Smooth muscle cell (in vitro differentiated cells): ENCODE results near the gene IL22RA1. TPM values are rescaled to one million over a fixed set of nuclear protein-coding genes. Genes with fewer than 3 reads are reported as not detected.

ENCODE experiments used
- DNase-seq: peaks from one replicate; lab custom pipeline; 2025; ENCODE audit not compliant: unreplicated experiment; lab: John Stamatoyannopoulos, UW
- H2AFZ ChIP-seq: fragments of 200-600 bp; sonication (generic); 2 replicates; pipeline ENCODE4 v1.6.0; 2016; ENCODE audit warnings: antibody characterized with exemption, low read depth, mild to moderate bottlenecking
- H3F3A ChIP-seq: fragments of 200-600 bp; sonication (generic); 2 replicates; pipeline ENCODE4 v1.6.0; 2017; ENCODE audit warnings: antibody characterized with exemption, low read depth
- H3K27ac ChIP-seq: fragments of 200-600 bp; sonication (generic); 2 replicates; pipeline ENCODE4 v1.5.1; 2016; ENCODE audit warnings: low read depth, mild to moderate bottlenecking
- H3K27me3 ChIP-seq: fragments of 200-600 bp; sonication (generic); 2 replicates; pipeline ENCODE4 v1.6.1; 2016; ENCODE audit warnings: low read depth, mild to moderate bottlenecking
- H3K36me3 ChIP-seq: fragments of 200-600 bp; sonication (generic); 2 replicates; pipeline ENCODE4 v1.5.1; 2016; ENCODE audit warnings: low read depth
- H3K4me1 ChIP-seq: fragments of 200-600 bp; sonication (generic); 2 replicates; pipeline ENCODE4 v1.5.1; 2016; ENCODE audit warnings: low read depth
- H3K4me2 ChIP-seq: fragments of 200-600 bp; sonication (generic); 2 replicates; pipeline ENCODE4 v1.6.0; 2016; ENCODE audit warnings: mild to moderate bottlenecking
- H3K4me3 ChIP-seq: fragments of 200-600 bp; sonication (generic); 2 replicates; pipeline ENCODE4 v1.5.1; 2016; ENCODE audit warnings: mild to moderate bottlenecking
- H3K79me2 ChIP-seq: fragments of 200-600 bp; sonication (generic); 2 replicates; pipeline ENCODE4 v1.6.0; 2016; ENCODE audit warnings: low read depth, mild to moderate bottlenecking
- H3K9ac ChIP-seq: fragments of 200-600 bp; sonication (generic); 2 replicates; pipeline ENCODE4 v1.6.0; 2016; ENCODE audit warnings: low read depth
- H3K9me3 ChIP-seq: fragments of 200-600 bp; sonication (generic); replicated peaks from 2 replicates; pipeline ENCODE4 v1.5.1; 2016; ENCODE audit warnings: low read depth
- H4K20me1 ChIP-seq: fragments of 200-600 bp; sonication (generic); 2 replicates; pipeline ENCODE4 v1.6.0; 2016; ENCODE audit warnings: low read depth
- CTCF ChIP-seq: fragments of 200-600 bp; sonication (generic); IDR thresholded peaks from 2 replicates; pipeline ENCODE4 v1.5.1; 2017; ENCODE audit warnings: borderline replicate concordance, mild to moderate bottlenecking, antibody characterized with exemption; ENCODE audit not compliant: insufficient read depth, poor library complexity, severe bottlenecking
- WGBS: methylation state at CpG from one replicate; pipeline ENCODE4 v1.1.7; 2016; ENCODE audit warnings: low lambda C conversion rate; 5-methylcytosine and 5-hydroxymethylcytosine counted together
- polyA plus RNA-seq: library from polyadenylated mRNA; unstranded; fragments of >200 nt; fragmentation: Nextera tagmentation; extraction: Ambion mirVana; gene quantifications from 2 replicates; pipeline ENCODE4 v1.2.1, GENCODE V29; 2016
- total RNA-seq: library from RNA; depleted of rRNA; stranded (reverse); fragments of >200 nt; gene quantifications from 2 replicates; pipeline ENCODE4 v1.2.3, GENCODE V29; 2014

The IL22RA1 gene
- total and polyA plus RNA-seq, 2 experiments from 2014 or later: 0.40 TPM; not detected in 1

- H2AFZ ChIP-seq: no peak overlapping the region
- H3K4me2 ChIP-seq: no peak overlapping the region
- no peak overlapping the region for H3K27ac ChIP-seq
- 91% methylated on average over 11 of the region's 11 CpGs for WGBS
- no peak for TF ChIP-seq CTCF
- DNase-seq: no peak
- no peaks in the 10 kb centered on the region for H3K36me3 ChIP-seq
- H3K9me3 ChIP-seq: no peaks in the 10 kb centered on the region
- H3K4me1 ChIP-seq: no peaks in the 10 kb centered on the region
- no peak overlapping the region for H3K4me3 ChIP-seq
- no peaks in the 10 kb centered on the region for H4K20me1 ChIP-seq
- H3K27me3 ChIP-seq: no peaks in the 10 kb centered on the region
- no peaks in the 10 kb centered on the region for H3F3A ChIP-seq
- H3K79me2 ChIP-seq: no peaks in the 10 kb centered on the region
- no peak overlapping the region for H3K9ac ChIP-seq
Observed at GRCh38 chr1:24139841-24140425, 3.0 kb downstream of the IL22RA1 start.

- Histone ChIP-seq H3K4me2 (no peak overlapping the region), H3K27ac (no peak overlapping the region), H3K79me2 (no peaks in the 10 kb centered on the region), H3K9me3 (no peaks in the 10 kb centered on the region), H3F3A (no peaks in the 10 kb centered on the region), H4K20me1 (no peaks in the 10 kb centered on the region), H3K27me3 (no peaks in the 10 kb centered on the region), H3K36me3 (no peaks in the 10 kb centered on the region), H2AFZ (no peak overlapping the region), H3K9ac (no peak overlapping the region), H3K4me1 (no peaks in the 10 kb centered on the region), H3K4me3 (no peak overlapping the region)
- TF ChIP-seq CTCF: no peak
- 81% methylated on average over 2 of the region's 2 CpGs for WGBS
- DNase-seq: no peak
Observed at GRCh38 chr1:24139222-24139489, 3.8 kb downstream of the IL22RA1 start.

- Histone ChIP-seq H3F3A (no peaks in the 10 kb centered on the region), H3K79me2 (no peaks in the 10 kb centered on the region), H3K4me2 (no peak overlapping the region), H4K20me1 (no peaks in the 10 kb centered on the region), H3K4me1 (no peaks in the 10 kb centered on the region), H3K27me3 (no peaks in the 10 kb centered on the region), H3K9ac (no peak overlapping the region), H3K9me3 (no peaks in the 10 kb centered on the region), H3K36me3 (no peaks in the 10 kb centered on the region), H2AFZ (no peak overlapping the region), H3K4me3 (no peak overlapping the region), H3K27ac (no peak overlapping the region)
- no peak for TF ChIP-seq CTCF
- 79% methylated on average over 13 of the region's 13 CpGs for WGBS
- DNase-seq: no peak
Observed at GRCh38 chr1:24138476-24139221, 4.3 kb downstream of the IL22RA1 start.
